Measurements from ENCODE around the gene ROBO1.

ROBO1 gene

GRCh38 chr3:79297245-79297960 is 470.4 kb downstream of the ROBO1 start:
- DNase-seq = no peak

GRCh38 chr3:79286882-79287281 is 480.9 kb downstream of the ROBO1 start:
- no peak for DNase-seq

- DNase-seq = no peak
Observed at GRCh38 chr3:79285871-79286270, 481.9 kb downstream of the ROBO1 start.

DNA sequence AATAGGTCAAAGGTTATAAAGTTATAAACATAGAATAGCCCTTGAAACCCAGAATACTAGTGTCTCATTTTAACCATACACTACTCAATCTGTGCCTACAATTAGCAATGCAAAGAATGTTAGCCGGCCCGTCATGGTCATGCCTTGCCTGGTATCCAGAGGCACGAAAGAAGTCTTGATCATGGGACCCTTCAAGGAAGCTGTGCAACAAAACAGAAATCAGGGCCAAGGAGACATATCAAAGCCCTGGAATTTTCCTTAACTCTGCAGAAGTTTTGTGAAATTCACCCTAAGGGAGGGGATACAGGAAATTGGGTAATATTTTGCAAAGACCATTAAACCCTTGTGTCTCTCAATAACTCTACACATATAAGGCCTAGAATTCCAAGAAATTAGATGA is 482.4 kb downstream of the ROBO1 start:
- DNase-seq = no peak

DNA sequence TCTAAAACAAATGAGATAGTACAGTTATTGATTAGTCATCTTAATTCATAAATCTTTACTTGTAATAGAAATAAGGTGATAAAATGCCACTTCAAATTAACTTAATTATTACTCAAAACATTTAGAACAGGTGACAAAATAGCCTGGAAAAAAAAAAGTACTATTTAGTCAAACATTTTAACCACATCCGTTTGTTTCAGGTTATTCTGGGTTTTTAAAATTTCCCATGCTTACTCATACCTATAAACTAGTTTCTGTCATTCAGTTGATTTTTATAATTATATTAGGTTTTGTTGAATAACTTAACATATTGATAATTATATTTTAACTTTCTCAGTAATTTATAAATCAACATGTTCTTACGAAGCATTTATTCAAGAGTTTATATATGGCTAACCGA is 483.0 kb downstream of the ROBO1 start:
- no peak for DNase-seq

DNA sequence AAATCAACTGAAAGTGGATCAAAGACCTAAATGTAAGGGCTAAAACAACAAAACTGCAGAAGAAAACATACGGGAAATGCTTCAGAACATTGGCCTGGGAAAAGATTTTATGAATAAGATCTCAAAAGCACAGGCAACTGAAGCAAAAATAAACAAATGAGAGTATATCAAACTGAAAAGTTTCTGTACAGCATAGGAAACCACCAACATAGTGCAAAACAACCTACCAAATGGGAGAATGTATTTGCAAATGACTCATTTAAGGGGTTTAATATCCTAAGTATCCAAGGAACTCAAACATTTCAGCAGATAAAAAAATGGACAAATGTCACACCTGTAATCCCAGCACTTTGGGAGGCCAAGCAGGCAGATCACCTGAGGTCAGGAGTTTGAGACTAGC is 489.1 kb downstream of the ROBO1 start:
- no peak for DNase-seq

DNA sequence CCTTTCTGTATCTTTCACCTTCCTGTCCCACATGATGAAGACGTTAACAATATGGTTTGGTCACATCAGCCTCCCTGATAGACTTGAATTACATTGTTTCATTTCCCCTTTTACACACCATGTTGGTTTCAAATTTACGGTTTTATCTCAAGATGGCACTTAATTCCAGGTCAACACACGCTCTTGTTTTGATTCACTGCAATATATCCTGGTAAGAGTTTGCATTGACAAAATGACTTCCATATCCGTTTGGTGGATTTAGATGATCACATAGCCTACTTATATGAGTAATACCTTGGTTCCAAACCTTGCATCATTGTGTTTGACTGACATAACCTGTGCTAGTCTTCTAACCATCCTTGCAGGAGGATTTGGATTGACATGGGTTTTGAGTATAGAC is 499.4 kb downstream of the ROBO1 start:
- no peak for DNase-seq

DNA sequence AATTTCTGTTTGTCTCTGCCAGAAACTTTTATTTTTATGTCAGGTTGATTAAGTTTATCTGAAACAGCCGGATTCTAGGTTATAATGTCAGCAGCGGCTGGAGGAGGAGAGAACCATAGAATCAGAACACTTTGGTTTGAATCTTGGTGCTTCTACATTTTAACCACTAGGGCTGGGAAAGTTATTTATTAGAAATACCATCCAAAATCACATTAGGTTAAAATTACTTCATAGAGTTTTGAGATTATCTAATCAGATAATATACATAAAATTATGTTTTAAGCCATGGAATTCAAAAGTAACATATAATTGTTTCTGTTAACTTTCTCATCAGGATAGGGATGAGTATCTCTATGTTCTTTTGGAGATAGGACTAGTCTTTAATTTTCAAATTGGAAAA is 502.9 kb downstream of the ROBO1 start:
- DNase-seq = no peak

GRCh38 chr3:79263423-79263822 is 504.4 kb downstream of the ROBO1 start:
- DNase-seq = no peak

DNA sequence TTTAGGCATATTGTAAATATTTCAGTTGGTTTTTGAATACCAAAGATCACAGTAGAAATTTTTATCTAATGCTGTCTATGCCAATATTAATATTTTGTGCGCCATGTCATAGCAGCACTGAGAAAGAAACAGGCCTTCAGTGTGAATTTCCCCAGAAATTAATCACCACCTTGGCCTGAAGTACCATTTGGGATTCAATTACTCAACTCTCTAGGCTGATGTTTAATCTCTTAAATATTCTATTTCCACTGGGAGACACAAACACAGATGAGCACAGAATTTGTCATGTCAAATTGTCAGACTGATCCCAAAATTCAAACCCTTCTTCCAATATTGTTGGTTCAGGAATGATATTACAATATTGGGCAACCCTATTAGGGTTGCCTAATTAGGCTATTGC is 509.3 kb downstream of the ROBO1 start:
- no peak for DNase-seq

- DNase-seq = no peak
Observed at GRCh38 chr3:79257791-79258190, 510.0 kb downstream of the ROBO1 start.

GRCh38 chr3:79255702-79256101 is 512.1 kb downstream of the ROBO1 start:
- no peak for DNase-seq

DNA sequence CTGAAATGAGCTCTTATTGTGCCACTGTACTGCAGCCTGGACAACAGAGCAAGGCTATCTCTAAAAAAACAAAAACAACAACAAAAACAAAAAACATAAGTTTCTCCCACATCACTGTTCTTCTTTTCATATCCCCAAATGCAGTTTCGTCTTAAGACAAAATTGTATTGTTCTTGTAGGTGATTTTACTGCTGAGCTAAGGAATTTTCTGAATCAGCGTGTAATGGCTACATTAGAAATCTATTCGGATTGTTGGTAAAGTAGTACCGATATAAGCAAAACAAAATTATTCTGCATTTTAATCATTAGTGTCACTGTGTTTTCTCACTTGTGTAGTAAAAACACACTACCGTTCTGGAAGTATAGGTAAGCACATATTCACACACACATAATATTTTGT is 512.5 kb downstream of the ROBO1 start:
- DNase-seq = no peak

DNA sequence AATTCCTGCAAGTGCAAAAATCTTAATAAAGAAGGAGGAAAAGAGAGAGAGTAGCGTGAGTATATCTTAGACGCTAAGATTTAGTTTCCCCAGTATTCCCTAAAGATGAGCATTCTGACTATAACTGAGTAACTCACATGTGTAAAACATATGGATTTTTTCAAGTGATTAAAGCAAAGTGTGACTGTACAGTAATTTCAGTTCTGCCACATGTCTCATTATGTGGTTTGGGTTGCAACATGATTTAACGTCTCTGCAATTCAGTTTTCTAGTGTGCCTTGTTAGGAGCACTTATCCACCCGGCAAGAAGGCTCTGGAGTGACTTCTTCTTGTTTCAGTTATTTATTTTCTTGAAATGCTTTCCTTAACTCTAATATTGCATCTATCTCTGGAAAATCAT is 514.1 kb downstream of the ROBO1 start:
- DNase-seq = no peak

GRCh38 chr3:79253271-79253670 is 514.5 kb downstream of the ROBO1 start:
- DNase-seq = no peak

DNA sequence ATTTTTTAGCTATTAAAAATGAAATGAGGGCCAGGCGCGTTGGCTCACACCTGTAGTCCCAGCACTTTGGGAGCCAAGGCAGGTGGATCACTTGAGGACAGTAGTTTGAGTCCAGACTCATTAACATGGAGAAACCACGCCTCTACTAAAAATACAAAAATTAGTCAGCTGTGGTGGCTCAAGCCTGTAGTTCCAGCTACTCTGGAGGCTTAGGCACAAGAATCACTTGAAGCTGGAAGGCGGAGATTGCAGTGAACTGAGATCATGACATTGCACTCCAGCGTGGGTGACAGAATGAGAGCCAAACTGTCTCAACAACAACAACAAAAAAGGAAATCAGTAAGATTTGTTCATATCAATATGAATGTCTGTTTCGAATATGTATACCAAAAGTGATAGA is 517.1 kb downstream of the ROBO1 start:
- DNase-seq = no peak

DNA sequence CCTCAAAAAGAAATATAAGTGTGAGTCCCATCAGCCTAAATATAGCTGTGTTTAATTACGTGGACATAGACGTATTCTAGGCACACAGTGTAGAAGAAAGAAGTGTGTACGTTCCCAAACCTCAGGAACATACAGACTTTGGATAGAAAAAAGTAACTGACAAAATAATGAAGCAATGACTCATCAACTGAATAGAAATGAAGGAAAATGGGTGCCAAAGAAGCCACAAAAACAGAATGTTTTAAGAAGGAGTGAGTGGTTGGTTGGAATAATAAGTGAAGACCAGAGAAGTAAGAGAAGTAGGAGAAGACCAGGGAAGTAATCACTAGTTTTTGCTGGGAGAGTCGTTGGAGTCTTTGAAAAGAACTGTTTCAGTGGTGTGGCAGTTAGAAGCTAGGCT is 518.1 kb downstream of the ROBO1 start:
- DNase-seq = no peak

DNA sequence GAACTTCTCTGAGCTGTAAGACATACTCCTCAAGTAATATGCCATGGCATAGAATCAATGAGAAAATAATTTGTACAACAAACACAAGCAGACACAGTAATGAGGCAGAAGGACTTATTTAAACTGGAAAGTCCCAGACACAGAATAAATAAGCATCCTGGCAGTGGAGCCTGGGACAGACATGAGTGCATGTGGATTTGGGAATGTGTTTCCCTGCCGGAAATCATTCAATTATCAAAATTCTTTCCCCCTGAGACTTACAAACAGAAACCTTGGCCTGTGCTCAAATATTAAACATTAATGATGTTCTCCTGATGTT is 520.1 kb downstream of the ROBO1 start:
- no peak for DNase-seq

DNA sequence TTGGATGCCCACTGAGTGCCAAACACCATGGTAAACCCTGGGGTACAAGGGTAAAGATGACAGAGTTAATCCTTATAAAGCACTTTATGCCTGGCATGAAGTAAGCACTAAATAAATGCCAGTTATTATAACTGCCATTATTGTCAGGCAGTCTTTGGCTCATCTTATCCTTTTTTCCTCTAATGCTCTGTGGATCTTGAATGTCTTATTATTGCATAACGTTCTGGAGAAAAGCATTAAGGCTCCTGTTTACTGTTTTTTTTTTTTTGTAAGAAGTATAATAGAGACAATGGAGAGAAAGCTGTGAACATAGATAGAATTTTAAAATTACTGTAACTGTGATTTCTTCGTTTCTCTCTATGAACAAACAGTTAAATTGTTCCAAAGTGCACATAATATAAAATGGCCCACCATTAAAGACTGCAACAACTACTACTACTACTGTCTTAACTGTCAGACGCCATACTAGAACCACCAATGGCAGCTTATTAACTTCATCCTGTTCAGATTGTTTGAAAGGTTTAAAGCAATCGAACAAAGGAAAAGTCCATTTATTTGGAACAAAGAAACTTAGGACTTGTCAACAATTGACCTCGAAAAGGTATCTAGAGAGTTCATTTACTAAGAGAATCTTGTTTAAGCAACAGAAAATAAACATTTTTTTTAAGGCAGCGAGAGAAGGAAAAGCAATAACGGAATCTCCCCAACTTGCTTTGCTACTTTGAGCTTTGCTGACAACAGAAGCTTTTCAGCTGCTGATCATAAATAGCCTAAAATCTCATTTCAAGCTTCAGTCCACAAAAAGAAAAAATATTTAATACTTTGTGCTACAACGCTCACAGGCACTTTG is 520.7 kb downstream of the ROBO1 start:
- no peak for DNase-seq

GRCh38 chr3:79245284-79246138 is 522.3 kb downstream of the ROBO1 start:
- no peak for DNase-seq

DNA sequence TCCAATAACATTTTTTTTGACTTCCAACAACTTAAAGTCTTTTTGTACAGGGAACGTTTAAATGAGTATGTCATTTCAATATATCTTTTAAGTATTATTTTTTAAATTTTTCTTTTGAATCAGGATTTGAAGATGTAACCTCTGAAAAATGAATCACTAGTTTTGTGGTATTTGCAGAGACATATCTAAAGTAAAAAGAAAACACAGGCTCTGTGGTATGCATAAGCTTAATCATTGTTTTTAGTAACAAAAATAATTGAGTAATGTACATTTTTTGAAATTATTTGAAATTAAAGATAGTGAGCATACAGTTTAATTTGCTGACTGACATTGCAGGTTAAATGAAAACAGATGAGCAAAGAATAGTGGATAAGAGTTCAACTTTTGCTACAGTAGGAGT is 531.3 kb downstream of the ROBO1 start:
- DNase-seq = no peak

DNA sequence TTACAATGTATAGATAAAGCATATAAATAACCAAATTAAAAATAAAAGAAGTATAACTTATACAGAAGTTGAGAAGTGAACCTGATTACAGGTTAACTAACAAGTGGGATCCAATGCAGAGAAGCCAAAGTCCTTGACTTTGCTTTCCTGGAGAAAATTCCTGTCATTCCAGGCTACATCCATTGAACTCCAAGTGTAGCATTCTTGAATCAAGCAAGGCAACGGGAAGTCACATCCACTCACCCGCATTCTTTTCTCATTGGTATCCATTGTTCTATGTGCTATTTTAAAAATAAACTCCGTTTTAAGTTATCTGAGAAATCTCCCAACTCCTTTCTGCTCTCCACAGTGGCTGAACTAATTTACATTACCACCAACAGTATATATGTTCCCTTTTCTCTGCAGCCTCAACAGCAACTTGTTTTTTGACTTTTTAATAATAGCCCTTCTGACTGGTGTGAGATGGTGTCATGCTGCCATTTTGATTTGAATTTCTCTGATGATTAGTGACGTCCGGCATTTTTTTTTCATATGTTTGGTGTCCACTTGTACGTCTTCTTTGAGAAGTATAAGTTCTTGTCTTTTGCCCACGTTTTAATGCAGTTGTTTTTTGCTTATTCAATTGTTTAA is 534.3 kb downstream of the ROBO1 start:
- DNase-seq = no peak

- no peak for DNase-seq
Observed at GRCh38 chr3:79230266-79230665, 537.5 kb downstream of the ROBO1 start.
